HuH-7 (cell line): ENCODE results near the gene SMIM28.
"Not testable (repeated sequence)": the region's sequence is repeated elsewhere in the genome, so short reads cannot be mapped to it uniquely, and the experiment has no call there.

Source experiments
- DNase-seq: peaks from one replicate; pipeline ENCODE4 v3.0.0; 2011; ENCODE audit warnings: low spot score

The SMIM28 gene

DNA sequence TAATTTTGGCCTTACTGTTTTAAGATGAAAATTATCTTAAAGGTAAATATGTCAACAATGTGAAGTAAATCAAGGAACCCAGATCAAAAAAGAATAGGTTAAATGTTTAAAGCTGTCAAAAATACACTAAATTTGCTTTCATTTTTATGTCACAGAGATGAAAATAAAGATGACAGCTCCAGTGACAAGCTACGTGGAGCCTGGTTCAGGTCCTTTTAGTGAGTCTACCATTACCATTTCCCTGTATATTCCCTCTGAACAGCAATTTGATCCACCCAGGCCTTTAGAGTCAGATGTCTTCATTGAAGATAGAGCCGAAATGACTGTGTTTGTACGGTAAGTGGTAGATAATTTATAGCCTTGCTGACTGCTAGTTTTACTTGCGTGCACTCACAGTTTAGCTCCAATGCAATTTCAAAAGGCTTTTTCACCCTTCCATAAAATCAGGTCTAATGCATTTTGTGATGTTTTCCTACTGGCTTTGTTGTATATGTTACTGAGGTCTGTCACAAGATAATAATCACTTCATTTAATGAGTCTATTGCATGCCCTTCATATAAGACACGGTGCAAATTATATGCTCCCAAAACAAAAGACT is 28.2 kb downstream of the SMIM28 start:
- DNase-seq, result no peak

DNA sequence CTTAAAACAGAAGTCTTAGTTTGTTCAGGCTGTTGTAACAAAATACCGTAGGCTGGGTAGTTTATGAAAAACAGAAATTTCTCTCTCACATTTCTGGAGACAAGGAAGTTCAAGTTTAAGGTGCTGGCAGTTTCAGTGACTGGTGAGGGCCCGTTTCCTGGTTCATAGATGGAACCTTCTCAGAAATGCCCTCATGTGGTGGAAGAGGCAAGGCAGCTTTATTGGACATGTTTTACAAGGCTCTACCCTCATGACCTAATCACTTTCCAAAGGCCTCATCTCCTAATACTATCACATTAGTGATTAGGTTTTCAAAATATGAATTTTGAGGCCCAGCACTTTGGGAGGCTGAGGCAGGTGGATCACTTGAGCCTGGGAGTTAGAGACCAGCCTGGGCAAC is 28.7 kb downstream of the SMIM28 start:
- DNase-seq, result no peak

DNA sequence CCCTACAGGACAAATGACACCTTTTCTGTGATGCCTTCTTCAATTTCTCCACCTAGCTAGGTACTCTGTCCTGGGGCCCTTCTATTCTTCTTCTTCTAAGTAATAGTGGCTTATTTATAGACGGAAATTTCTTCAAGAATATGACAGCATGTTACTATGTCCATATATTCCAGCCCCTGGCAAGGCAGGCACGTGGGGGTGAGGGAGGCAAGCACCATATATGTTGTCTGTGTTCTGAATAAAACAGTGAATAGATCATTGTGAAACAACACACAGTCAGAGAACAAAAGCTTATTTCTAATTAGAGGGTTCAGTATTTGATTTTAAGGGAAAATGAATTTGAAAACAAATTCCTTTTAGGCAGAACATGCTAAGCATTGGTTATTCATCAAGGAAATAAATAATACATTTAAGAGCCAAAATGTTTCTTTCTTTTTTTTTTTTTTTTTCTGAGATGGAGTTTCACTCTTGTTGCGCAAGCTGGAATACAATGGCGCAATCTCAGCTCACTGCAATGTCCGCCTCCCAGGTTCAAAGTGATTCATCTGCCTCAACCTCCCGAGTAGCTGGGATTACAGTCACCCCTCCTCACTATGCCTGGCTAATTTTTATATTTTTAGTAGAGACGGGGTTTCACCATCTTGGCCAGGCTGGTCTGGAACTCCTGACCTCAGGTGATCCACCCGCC is 32.5 kb downstream of the SMIM28 start:
- DNase-seq, result no peak

DNA sequence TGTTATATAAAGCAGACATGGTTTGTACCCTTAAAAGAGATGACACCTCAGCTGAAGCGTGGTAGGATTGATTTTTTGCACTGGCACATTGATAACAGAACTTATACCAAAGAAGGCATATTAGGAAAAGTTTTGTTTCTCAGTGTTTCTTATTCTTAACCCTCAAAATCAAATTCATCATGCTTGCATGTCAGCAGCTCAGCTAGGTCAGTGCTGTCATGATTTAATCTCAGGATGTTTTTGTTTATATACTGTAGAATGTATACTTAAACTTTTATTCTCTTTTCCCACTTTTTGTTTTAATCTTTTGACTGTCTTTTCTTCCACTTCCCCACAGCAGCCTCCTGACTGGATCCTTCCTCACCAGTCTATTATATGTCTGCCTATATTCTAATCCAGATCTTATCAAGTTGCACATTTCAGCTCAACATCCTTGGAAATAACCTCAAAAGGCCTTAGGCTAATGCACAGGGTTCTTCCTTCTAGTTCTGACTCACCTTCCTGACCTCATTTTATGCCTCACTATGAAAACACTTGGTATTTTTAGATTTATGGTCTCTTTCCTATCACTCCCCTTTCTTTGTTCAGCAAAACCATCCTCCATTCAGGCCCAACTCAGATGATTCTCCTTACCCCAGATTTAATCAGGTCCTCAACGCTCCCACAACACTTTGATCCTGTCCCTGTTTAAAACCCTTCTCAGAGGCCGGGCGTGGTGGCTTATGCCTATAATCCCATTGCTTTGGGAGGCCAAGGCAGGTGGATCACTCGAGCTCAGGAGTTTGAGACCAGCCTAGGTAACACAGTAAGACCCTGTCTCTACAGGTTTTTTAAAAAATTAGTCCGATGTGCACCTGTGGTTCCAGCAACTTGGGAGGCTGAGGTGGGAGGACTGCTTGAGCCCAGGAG is 33.5 kb downstream of the SMIM28 start:
- DNase-seq, result no peak

DNA sequence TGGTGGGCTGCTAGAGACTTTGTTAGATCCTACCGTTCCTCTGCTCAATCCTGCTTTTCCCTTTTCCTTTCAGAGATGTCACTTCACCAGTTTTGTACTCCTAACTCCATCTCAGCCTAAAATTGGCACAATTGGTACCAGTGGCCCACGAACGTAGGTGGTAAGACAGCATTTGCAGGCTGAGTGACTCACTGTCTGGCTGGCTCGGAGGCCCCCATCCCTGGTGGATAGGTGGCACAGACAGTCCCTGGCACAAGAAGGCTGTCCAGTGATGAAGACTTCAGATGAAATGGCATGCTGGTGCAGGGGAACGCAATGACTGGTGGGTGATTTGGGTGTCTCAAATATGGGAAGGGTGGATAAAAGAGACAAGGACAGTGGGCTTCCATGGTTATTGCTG is 37.4 kb downstream of the SMIM28 start:
- DNase-seq, result no peak

DNA sequence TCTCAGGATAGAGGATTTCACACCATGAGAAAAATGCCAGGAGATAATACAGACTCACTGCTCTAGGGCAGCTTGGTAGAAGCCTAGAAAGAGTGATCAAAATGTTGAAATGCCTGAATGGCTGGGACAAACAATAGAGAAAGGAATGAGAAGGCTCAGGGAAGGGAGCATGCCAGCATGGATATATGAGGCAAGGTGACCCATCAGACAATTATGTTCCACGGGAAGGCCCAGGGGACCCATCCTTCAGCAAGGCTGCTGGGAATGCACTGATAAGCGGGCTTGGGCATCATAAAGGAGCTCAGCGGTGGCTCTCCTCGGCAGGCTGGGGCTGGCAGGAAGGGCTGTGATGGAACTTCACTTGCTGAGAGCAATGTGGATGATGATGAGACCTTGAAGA is 38.5 kb downstream of the SMIM28 start:
- DNase-seq, result no peak

DNA sequence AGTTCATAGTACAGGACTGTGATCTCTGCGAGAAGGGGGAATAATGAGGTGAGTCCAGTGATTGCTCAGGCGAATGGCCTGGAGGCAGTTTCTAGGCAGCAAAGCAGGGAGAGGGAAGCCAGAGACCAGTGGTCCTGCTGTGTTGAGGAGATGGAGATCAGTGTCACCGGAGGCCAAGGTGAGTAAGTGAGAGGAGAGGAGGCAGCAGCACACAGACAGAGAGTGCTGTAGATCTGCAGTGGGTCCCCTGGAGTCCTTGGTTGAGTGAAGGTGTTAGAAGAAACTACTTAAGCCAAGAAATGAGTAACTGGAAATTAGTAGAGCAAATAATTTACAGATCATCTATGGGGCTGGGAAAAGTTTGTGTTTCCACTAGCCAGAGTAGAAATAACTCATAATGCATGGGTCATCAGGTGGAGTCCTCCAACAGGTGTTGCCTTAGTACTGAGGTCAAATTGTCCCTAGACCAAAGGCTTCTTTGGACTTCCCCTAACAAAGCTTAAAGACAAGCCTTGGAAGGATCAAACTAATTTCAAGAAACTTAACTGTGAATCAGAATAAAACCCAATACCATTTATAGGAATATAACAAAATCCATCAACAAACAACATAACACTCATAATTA is 39.9 kb downstream of the SMIM28 start:
- DNase-seq, result no peak

DNA sequence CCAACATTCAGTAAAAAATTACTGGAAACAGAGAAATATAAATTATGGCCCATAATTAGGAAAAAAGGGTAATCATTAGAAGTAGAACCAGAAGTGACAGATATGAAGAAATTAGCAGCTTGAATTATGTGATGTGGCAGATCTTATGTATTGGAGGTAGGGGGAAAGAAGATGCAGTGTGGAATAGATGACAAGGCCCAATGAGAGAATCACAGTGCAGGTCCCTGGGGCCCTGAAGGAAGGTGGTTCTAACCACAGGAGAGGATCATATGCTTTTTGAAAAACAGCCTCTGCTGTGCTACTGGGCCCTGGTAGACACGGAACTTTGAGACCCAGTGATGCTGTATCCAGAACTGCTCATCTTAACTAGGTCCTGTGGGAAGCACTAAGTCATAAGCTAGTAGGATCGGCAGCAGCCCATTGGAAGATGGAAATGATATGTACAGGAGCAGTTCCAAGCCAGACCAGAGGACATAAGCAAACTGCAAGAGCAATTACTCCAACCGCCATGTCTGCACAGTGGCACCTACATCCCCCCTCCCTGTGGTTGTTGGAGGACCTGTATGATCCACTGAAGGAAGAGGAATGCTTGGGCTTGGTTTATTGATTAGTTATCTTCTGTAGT is 40.5 kb downstream of the SMIM28 start:
- DNase-seq, result no peak

DNA sequence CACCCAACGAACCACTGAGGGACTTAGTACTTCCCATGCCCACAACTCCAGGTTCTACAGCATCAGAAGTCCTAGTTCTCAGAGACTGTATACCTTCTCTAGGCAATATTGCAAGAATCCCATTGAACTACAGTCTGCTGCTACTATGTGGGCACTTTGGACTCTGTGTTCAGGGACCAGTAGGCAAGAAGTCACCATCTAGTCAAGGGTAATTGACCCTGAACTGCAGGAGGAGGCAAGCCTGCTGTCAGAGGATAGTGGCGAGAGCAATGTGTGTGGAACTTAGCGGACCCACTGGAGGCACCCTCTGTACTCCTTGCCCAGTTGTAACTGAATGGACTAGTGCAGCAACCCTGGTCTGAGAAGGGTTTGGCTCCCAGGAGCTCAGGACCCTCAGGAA is 42.1 kb downstream of the SMIM28 start:
- no peak for DNase-seq

DNA sequence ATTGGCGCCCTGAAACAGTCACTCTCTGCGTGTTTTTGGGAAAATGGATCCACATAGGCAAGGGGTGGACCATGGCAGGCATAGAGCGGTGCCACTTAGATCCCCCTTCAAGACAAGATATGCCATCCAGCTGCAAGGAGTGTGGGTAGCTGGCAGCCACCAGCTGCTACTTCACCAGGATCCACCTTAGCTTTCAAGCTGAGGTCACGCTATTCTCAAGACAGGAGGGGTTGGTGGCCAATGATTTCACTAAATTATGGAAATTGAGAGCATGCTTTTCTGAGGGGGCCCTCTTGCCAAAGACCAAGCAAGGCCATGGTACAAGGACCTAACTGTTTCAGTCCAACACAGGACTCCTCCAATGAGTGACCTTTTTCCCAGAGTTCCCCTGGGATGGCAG is 42.7 kb downstream of the SMIM28 start:
- no peak for DNase-seq

DNA sequence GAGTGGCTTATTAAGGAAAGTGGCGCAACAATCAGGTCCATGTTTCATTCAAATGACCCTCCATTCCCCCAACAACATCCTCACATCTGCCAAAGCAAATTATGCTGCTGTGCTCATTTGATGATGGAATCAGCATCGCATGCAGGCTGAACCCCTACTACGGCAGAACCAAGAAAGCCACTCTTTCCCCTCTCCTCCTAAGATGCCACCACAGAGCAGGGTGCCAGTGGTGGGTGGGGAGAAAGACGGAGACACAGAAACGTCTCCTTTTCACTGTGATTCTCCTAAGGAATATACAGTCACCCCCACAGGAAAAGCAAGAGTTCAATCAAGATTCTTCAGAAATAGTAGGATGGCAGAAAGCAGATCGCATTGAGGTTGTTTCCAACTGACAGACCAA is 43.4 kb downstream of the SMIM28 start:
- no peak for DNase-seq

DNA sequence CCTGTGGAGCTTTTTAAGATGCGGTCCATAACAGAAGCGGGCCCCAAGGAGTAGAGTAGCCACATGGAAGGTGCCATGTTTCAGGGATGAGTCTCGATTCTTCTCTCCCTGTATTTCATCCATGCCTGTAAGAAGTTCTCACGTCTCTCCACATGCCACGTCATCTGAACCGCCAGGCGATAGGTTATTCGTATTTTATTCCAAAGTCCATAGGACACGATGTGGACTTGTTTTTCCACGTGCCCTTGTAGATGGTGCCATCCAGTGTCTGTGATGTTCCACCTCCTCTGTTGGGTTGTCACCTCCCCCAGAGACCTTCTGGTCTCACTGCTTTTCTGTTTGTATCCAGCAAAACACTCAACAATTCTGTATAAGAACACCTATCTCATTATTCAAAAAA is 43.9 kb downstream of the SMIM28 start:
- no peak for DNase-seq

DNA sequence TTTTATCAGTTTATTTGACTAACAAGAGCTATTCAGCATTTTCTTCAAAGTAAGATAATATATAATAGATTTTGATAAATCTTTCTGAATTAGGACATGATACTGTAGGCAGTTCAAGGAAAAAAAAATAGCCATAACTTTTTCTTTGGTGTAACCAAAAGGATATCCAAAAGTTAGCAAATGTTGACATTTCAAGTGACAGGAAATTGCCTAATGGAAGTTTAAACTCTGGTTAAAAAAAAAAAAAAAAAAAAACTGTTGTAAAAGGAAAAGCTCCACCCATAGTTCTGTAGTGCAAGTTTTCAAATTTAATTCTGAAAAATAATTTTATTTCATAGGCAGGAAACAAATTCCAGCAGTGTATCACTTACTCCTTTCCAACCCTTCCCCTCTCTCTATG is 45.2 kb downstream of the SMIM28 start:
- DNase-seq, result no peak

DNA sequence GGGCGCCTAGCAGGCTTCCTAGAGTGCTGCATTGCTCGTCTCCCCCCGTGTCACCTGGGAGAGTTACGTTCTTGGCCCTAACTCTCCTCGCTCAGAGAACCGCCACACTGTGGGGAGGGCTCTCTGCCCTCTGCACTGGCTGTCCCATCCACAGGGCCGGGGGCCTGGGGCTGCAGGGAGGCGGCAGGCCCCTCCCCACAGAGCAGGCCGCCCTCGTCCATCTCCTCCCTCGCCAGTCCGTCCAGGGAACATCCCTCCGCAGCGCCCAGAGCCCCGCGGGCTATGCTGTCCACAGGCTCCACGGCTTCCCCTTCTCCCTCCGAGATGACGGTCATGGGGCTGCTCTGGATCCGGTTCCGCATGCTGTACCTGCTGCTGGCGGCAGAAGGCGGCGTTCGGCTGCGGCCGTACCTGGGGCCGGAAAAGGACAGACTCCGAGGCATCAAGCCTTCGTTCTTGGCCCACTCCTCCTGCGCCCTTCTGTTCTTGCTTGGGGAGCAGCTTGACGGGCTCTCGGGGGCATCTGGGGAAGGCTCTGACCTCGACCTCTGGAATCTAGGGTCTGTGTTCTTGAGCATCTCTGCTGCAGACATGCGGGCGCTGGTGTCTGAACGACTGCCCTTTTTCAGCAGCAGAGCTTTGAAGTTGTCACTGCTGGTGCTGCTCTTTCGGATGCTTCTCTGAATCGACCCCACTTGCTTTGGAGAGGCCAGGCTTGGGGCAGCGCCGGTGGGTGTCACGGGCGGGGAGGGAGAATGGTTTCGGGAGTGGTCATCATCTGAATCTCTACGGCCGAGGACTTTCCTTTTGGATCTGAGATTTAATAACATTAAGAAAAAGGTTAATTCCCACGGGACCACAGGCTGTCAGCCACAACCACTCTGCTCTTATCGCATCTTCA is 46.5 kb downstream of the SMIM28 start:
- no peak for DNase-seq

DNA sequence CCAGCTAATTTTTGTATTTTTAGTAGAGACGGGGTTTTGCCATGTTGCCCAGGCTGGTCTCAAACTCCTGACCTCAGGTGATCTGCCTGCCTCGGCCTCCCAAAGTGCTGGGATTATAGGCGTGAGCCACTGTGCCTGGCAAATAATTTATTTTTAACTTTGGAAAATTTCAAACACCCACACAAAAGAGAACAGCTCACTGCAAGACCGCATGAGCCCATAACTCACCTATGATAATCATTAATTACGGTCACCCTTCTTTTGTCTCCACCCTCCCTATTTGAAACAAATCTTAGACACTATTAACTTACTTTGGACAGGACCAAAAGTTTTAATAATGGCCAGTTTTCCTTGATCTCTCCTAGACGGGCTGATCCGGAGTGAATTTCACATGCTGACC is 47.6 kb downstream of the SMIM28 start:
- DNase-seq, result not testable (repeated sequence)

DNA sequence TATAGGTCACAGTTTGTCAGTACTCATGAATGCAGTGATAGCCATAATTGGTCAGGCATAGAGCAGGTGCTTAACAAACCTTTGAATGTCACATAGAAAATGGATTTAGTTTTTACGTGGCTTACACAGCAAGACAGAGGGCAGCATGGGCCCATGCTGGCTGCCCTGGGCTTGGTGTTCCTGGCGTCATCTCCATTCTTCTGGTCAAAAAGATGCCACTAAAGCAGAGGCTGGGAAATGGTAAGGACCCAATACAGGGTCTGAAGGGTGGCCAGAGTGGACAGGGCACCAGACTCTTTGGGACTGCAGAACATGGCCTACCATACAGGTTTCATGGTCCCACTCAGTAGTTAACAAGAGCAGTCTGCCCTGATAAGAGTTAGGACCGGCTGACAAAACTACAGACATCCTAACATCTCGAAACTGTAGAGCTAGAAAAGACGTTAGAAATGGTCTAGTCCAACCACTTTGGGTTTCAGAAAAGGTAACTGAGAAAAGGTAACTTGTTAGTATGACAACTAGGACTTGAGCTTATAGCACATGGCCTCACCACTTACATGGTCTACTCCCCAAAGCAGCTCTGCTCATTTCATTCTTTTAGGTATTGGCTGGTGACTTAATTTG is 48.9 kb downstream of the SMIM28 start:
- DNase-seq, result no peak

DNA sequence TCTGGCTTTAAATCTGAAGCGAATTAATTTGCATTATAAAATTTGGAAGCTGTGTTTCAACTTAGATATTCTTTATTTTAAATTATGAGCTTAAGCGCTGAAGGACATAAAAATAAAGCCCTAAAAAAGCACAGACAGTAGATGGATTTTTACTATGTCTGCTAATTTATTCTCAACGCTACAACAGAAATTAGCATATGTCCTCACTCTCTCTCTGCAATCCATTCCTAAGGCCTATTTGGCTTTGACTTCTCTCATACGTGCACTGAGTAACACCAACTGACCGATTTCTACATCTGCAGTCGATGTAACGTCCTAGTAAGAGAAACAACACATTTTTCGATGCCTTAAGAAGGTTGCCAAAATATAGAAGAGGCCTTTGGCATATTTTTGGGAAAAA is 50.0 kb downstream of the SMIM28 start:
- DNase-seq, result no peak

DNA sequence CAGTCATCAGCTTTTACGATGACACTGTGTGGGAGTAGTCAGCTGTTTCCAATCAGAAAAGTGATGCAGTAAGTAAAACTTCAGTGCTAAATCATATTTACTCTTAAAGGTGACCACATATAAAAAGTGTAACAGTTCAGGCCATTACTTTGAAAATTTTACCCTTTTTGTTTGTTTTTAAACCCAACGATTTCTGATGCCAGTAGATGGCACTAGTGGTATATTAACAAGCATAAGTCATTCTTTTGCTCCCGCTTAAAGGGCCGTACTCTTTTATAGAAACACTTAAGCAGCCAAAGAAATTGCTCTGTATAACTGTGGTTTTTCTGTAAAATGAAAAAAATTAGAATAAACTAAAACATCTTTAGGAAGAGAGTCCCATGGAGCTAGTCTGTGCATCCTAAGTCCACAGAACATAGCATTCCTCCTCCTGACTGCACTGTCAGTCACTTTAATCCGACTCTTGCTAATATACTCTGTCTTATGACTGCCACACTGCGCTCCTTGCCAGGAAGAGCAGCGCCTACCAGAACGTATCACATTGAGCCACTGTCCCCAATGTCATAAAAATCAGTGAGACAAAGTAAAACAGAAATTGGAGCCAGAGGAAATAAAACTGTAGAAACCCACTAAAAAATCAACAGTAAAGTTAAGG is 51.4 kb downstream of the SMIM28 start:
- DNase-seq, result peak; percentile 63

DNA sequence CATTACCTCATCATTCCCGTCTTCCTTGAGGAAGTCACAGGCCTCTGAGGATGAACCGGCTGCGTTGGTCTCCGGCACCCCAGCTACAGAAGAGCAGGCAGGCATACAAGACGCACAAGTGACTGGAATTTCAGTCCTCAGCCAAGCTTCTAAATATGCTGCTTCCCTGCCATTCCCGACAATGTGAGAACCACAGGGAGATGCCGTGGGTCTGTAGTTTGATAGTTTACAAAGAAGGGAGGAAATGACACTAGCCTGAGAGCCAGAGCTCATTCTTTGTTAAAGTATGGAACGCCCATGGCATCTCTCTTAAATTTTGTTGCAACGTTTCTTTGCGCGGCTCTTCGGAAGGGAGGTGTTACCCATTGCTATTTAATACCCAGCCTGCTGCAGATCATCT is 52.1 kb downstream of the SMIM28 start:
- no peak for DNase-seq
